Kidney (tissue), 14 donors: ENCODE data around the gene GALNT17. TPM values are rescaled to one million over a fixed set of nuclear protein-coding genes. Genes with fewer than 3 reads are reported as not detected.

ENCODE experiments used
- DNase-seq, 5 donors: peaks; one replicate each; pipeline ENCODE4 v3.0.0-alpha.2; 2013 to 2020
- FAIRE-seq: peaks from 2 replicates; lab custom pipeline; 2012; peaks lifted over from hg19 to GRCh38; lab: Jason Lieb, UNC
- H3K27ac ChIP-seq, 2 donors: one replicate each; pipeline ENCODE4 v1.7.0; 2013; ENCODE audit warnings: low read depth in 2 of 2, low read length in 2 of 2, inconsistent platforms in 1 of 2
- H3K27me3 ChIP-seq: one replicate; pipeline ENCODE4 v1.7.1; 2013; ENCODE audit warnings: low read length, inconsistent platforms; ENCODE audit not compliant: control insufficient read depth, insufficient read depth
- H3K36me3 ChIP-seq, 3 donors: one replicate each; pipeline versions ENCODE4 v1.7.0 to v1.7.1; 2013; ENCODE audit warnings: low read length in 3 of 3, control low read depth in 1 of 3, inconsistent platforms in 1 of 3; ENCODE audit not compliant: insufficient read depth in 3 of 3, control insufficient read depth in 2 of 3
- H3K4me1 ChIP-seq, 3 donors: one replicate each; pipeline versions ENCODE4 v1.7.0 to v1.7.1; 2013; ENCODE audit warnings: low read length in 3 of 3, inconsistent platforms in 1 of 3, low read depth in 1 of 3; ENCODE audit not compliant: control insufficient read depth in 2 of 3, insufficient read depth in 2 of 3
- H3K4me3 ChIP-seq, 3 donors: one replicate each; pipeline versions ENCODE4 v1.7.0 to v1.8.1; 2013; ENCODE audit warnings: low read length in 3 of 3, control low read depth in 1 of 3, inconsistent platforms in 1 of 3
- H3K9ac ChIP-seq, 3 donors: one replicate each; pipeline versions ENCODE4 v1.7.0 to v1.7.1; 2013; ENCODE audit warnings: low read length in 3 of 3, control low read depth in 1 of 3, inconsistent platforms in 1 of 3
- H3K9me3 ChIP-seq, 3 donors: one replicate each; pipeline versions ENCODE4 v1.7.0 to v1.7.1; 2013; ENCODE audit warnings: low read length in 3 of 3, control low read depth in 1 of 3, inconsistent platforms in 1 of 3; ENCODE audit not compliant: control insufficient read depth in 2 of 3, insufficient read depth in 1 of 3
- CTCF ChIP-seq: IDR thresholded peaks from 3 replicates; pipeline ENCODE4 v1.5.1; 2012; ENCODE audit warnings: mild to moderate bottlenecking, moderate library complexity, borderline replicate concordance; ENCODE audit not compliant: insufficient read depth; ENCODE audit errors: extremely low read depth
- intact Hi-C: fragments of 100-400 bp; cut with DNase I; formaldehyde crosslinking; loops from one replicate; pipeline ENCODE4 v1.11.1; 2022
- polyA plus RNA-seq: library from polyadenylated mRNA; stranded (reverse); fragments of 350-450 nt; fragmentation: Illumina TruSeq; extraction: RNeasy Lipid Tissue Mini Kit (QIAGEN cat#74804); gene quantifications from one replicate; pipeline ENCODE4 v1.2.3, GENCODE V29; 2014; ENCODE audit warnings: low read depth, low replicate concordance; ENCODE audit not compliant: insufficient read depth
- total RNA-seq: library from RNA; stranded (reverse); fragmentation: NEBNext Ultra II Directional; extraction: Animal tissue kit (Norgen Biotek cat#: 25700); gene quantifications from one replicate; pipeline ENCODE4 v1.2.1, GENCODE V29; 2021
- donor health status: control.
- donor health status: control.
- donor health status: control.
- donor health status: control.
- donor health status: control.
- donor health status: DM: yes; HTN: yes; CAD: no.
- donor health status: Normal renal cell carcinoma (clear cell type).

GALNT17 gene
- total and polyA plus RNA-seq, 2 donors from 2014 or later, result 2.4 to 5.5 TPM

GRCh38 chr7:71388181-71388580 lies 256.2 kb downstream of the GALNT17 start:
- DNase-seq (no peak), FAIRE-seq (no peak)
- no peak overlapping the region for H3K4me3 ChIP-seq
- intact Hi-C loops, result no loop called here
- no peaks in the 10 kb centered on the region for H3K36me3 ChIP-seq
- no peak overlapping the region for H3K27ac ChIP-seq
- H3K27me3 ChIP-seq, result no peaks in the 10 kb centered on the region
- no peaks in the 10 kb centered on the region for H3K9me3 ChIP-seq
- H3K9ac ChIP-seq, result no peak overlapping the region
- H3K4me1 ChIP-seq, result no peaks in the 10 kb centered on the region
- no peak for TF ChIP-seq CTCF

- Histone ChIP-seq H3K4me1 (no peaks in the 10 kb centered on the region), H3K27me3 (no peaks in the 10 kb centered on the region), H3K36me3 (no peaks in the 10 kb centered on the region), H3K9ac (no peak overlapping the region), H3K4me3 (no peak overlapping the region), H3K9me3 (no peaks in the 10 kb centered on the region), H3K27ac (no peak overlapping the region)
- intact Hi-C loops, result no loop called here
- DNase-seq, result no peak
- no peak for FAIRE-seq
- TF ChIP-seq CTCF, result no peak
Measured at GRCh38 chr7:71389976-71390375, 258.0 kb downstream of the GALNT17 start.

- Histone ChIP-seq H3K27ac (no peak overlapping the region), H3K9ac (no peak overlapping the region), H3K9me3 (no peaks in the 10 kb centered on the region), H3K27me3 (no peaks in the 10 kb centered on the region), H3K36me3 (no peaks in the 10 kb centered on the region), H3K4me3 (no peak overlapping the region), H3K4me1 (no peaks in the 10 kb centered on the region)
- intact Hi-C loops, result no loop called here
- FAIRE-seq, result no peak
- no peak for TF ChIP-seq CTCF
- no peak for DNase-seq
Measured at GRCh38 chr7:71393661-71394060, 261.7 kb downstream of the GALNT17 start.

GRCh38 chr7:71402684-71403083 lies 270.7 kb downstream of the GALNT17 start:
- Histone ChIP-seq H3K4me3 (no peak overlapping the region), H3K27ac (no peak overlapping the region), H3K9me3 (no peaks in the 10 kb centered on the region), H3K36me3 (no peaks in the 10 kb centered on the region), H3K27me3 (no peaks in the 10 kb centered on the region), H3K9ac (no peak overlapping the region), H3K4me1 (no peaks in the 10 kb centered on the region)
- no peak for FAIRE-seq
- no peak for DNase-seq
- intact Hi-C loops, result no loop called here
- TF ChIP-seq CTCF, result no peak
